Measurements from ENCODE around the gene PITPNB.

The PITPNB gene

DNA sequence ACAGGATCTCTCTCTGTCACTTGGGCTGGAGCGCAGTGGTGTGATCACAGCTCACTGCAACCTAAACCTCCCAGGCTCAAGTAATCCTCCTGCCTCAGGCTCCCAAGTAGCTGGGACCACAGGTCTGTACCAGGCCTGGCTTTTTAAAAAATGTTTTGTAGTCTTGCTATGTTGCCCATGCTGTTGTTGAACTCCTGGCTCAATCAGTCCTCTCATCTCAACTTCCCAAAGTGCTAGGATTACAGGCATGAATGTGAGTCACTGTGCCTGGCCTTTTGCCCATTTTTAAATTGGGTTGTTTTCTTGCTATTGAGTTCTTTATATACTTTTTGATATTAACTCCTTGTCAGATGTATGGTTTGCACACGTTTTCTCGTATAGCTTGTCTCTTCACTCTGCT lies 33.0 kb upstream of the PITPNB start:
- no peak overlapping the region for H3K4me3 ChIP-seq
- H3K27ac ChIP-seq, result peak overlapping the region; percentile 17; the same call in 1 of the 2 replicates
- no peak for DNase-seq (ENCODE audit: low read depth, low spot score)
- no peak for TF ChIP-seq EZH2 (IDR thresholded peaks at IDR 0.05)
- no peak for TF ChIP-seq FOXP2 (optimal IDR thresholded peaks at IDR 0.05; ENCODE audit: control extremely low read depth, extremely low read length, insufficient read depth)
- TF ChIP-seq POLR2AphosphoS5 (IDR thresholded peaks at IDR 0.05; ENCODE audit: borderline replicate concordance, low read depth, low read length), result no peak
- no peaks in the 10 kb centered on the region for H3K9me3 ChIP-seq (ENCODE audit: low read depth, low read length)
- H3K36me3 ChIP-seq (ENCODE audit: insufficient read depth, low read length), result no peaks in the 10 kb centered on the region
- H3K9ac ChIP-seq (ENCODE audit: insufficient read length), result no peak overlapping the region

DNA sequence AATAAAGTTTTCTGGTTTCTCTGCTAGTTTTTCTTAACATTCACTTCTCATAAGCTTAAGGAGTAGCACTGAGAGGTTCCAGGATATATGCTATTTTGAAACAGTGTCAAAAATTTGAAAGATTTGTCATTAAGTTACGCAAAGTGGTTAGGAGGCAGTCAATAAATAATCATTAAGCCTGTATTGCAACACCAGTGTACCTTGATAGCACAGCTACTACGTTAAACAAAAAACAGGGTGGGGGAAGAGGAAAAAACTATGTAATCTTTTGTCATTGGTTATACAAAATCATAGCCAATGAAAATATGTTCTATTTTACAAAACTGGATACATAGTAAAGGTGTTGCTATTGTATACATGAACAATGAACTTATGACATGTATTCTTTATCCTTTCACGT lies 30.4 kb upstream of the PITPNB start:
- no peak for DNase-seq (ENCODE audit: low read depth, low spot score)
- H3K4me3 ChIP-seq, result no peak overlapping the region
- H3K27ac ChIP-seq, result no peak overlapping the region
- H3K36me3 ChIP-seq (ENCODE audit: insufficient read depth, low read length), result no peaks in the 10 kb centered on the region
- TF ChIP-seq POLR2AphosphoS5 (IDR thresholded peaks at IDR 0.05; ENCODE audit: borderline replicate concordance, low read depth, low read length), result no peak
- TF ChIP-seq EZH2 (IDR thresholded peaks at IDR 0.05), result no peak
- TF ChIP-seq FOXP2 (optimal IDR thresholded peaks at IDR 0.05; ENCODE audit: control extremely low read depth, extremely low read length, insufficient read depth), result no peak
- no peaks in the 10 kb centered on the region for H3K9me3 ChIP-seq (ENCODE audit: low read depth, low read length)
- no peak overlapping the region for H3K9ac ChIP-seq (ENCODE audit: insufficient read length)

DNA sequence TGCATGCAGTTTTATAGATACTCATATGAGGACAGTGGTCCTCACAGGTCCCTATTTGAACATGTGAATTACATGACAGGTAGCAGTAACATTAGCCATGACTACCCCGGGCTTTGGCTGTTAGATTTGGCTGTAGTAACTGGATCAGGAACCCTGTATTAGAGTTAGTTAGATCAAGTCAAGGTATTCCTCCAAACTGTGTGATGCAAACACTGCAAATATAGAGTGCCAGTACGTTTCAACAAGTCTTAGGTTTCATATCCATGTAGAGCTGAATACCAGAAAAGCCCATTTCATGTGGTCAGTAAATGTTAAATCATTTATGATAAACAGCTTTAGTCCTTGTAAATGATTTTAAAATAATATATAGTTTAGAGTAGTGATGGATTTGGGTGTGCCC lies 29.5 kb upstream of the PITPNB start:
- H3K4me3 ChIP-seq, result no peak overlapping the region
- H3K9ac ChIP-seq (ENCODE audit: insufficient read length), result no peak overlapping the region
- H3K27ac ChIP-seq, result no peak overlapping the region
- no peak for TF ChIP-seq POLR2AphosphoS5 (IDR thresholded peaks at IDR 0.05; ENCODE audit: borderline replicate concordance, low read depth, low read length)
- no peak for DNase-seq (ENCODE audit: low read depth, low spot score)
- H3K36me3 ChIP-seq (ENCODE audit: insufficient read depth, low read length), result no peaks in the 10 kb centered on the region
- no peaks in the 10 kb centered on the region for H3K9me3 ChIP-seq (ENCODE audit: low read depth, low read length)

DNA sequence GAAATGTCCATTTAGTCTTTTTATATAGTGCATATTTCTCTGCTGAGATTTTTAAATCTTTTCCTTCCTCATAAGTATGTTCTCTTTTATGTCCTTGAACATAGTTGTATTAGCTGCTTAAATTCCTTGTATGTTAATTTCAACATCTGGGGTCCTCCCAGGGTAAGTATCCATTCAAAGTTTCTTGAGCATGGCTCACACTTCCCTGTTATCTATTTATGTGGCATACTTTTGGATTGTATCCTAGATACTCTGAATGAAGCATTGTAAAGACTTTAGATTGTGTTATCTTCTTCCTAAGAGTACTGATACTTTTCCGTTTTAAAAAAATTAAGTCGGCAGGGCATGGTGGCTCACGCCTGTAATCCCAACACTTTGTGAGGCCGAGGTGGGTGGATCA lies 28.4 kb upstream of the PITPNB start:
- no peak overlapping the region for H3K9ac ChIP-seq (ENCODE audit: insufficient read length)
- H3K4me3 ChIP-seq, result no peak overlapping the region
- H3K9me3 ChIP-seq (ENCODE audit: low read depth, low read length), result no peaks in the 10 kb centered on the region
- TF ChIP-seq EZH2 (IDR thresholded peaks at IDR 0.05) (no peak), POLR2AphosphoS5 (IDR thresholded peaks at IDR 0.05; ENCODE audit: borderline replicate concordance, low read depth, low read length) (no peak), FOXP2 (optimal IDR thresholded peaks at IDR 0.05; ENCODE audit: control extremely low read depth, extremely low read length, insufficient read depth) (no peak)
- no peak overlapping the region for H3K27ac ChIP-seq
- no peaks in the 10 kb centered on the region for H3K36me3 ChIP-seq (ENCODE audit: insufficient read depth, low read length)
- no peak for DNase-seq (ENCODE audit: low read depth, low spot score)

DNA sequence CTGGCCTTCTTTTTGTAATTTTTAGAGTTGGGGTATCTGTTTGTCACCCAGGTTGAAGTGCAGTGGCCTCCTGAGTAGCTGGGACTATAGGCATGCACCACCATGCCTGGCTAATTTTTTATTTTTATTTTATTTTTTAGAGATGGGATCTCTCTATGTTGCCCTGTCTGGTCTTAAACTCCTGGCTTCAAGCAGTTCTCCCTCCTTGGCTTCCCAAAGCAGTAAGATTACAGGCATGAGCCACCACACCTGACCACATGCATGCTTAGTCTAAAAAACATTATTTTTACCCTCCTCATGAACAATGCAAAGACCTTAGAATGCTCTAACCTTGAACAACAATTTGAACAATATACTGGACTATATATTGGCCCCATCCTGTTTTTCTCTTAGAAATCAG lies 22.1 kb upstream of the PITPNB start:
- Histone ChIP-seq H3K4me3 (no peak overlapping the region), H3K27ac (no peak overlapping the region), H3K9me3 (ENCODE audit: low read depth, low read length) (no peaks in the 10 kb centered on the region), H3K9ac (ENCODE audit: insufficient read length) (no peak overlapping the region), H3K36me3 (ENCODE audit: insufficient read depth, low read length) (no peaks in the 10 kb centered on the region)
- DNase-seq (ENCODE audit: low read depth, low spot score), result no peak
- TF ChIP-seq EZH2 (IDR thresholded peaks at IDR 0.05) (no peak), POLR2AphosphoS5 (IDR thresholded peaks at IDR 0.05; ENCODE audit: borderline replicate concordance, low read depth, low read length) (no peak), FOXP2 (optimal IDR thresholded peaks at IDR 0.05; ENCODE audit: control extremely low read depth, extremely low read length, insufficient read depth) (no peak)

DNA sequence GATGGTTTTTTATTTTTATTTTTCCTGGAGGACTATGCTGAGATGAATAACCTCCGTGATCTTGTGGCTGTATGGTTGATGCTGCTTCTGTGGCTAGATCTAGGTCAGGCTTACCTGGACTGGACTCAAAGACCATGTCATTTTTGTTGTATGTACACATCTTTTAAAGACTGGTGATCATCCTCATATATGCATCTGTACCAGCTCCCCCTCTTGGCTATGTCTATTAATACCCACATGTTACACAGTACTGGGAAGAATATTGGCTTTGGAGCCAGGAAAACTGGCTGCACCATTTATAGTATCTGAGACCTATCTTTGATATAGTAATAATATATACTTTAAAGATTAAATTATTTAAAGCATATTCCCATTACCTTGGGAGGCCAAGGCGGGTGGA lies 18.4 kb upstream of the PITPNB start:
- Histone ChIP-seq H3K9ac (ENCODE audit: insufficient read length) (no peak overlapping the region), H3K36me3 (ENCODE audit: insufficient read depth, low read length) (no peaks in the 10 kb centered on the region), H3K4me3 (no peak overlapping the region), H3K27ac (no peak overlapping the region), H3K9me3 (ENCODE audit: low read depth, low read length) (no peaks in the 10 kb centered on the region)
- DNase-seq (ENCODE audit: low read depth, low spot score), result no peak
- no peak for TF ChIP-seq FOXP2 (optimal IDR thresholded peaks at IDR 0.05; ENCODE audit: control extremely low read depth, extremely low read length, insufficient read depth)
- TF ChIP-seq EZH2 (IDR thresholded peaks at IDR 0.05), result no peak
- TF ChIP-seq POLR2AphosphoS5 (IDR thresholded peaks at IDR 0.05; ENCODE audit: borderline replicate concordance, low read depth, low read length), result no peak

DNA sequence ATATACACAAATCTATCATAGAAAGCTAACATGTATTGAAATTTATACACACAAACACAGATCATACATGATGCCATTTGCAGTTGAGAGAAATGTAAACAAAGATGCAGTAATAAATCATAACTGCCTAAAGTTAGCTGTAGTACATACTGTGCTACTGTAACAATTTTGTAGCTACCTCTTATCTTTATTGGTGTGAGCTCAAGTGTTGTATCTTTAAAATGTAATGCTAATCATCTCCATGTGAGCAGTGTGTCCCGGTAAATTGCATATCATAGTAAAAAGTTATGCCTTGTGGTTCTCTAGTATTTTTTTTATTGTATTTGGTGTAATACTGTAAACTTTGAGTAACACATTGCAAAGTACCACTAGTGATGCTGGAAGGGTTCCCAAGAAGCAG lies 16.8 kb upstream of the PITPNB start:
- DNase-seq (ENCODE audit: low read depth, low spot score), result no peak
- Histone ChIP-seq H3K9ac (ENCODE audit: insufficient read length) (no peak overlapping the region), H3K36me3 (ENCODE audit: insufficient read depth, low read length) (no peaks in the 10 kb centered on the region), H3K4me3 (no peak overlapping the region), H3K9me3 (ENCODE audit: low read depth, low read length) (no peaks in the 10 kb centered on the region), H3K27ac (no peak overlapping the region)
- TF ChIP-seq EZH2 (IDR thresholded peaks at IDR 0.05) (no peak), POLR2AphosphoS5 (IDR thresholded peaks at IDR 0.05; ENCODE audit: borderline replicate concordance, low read depth, low read length) (no peak), FOXP2 (optimal IDR thresholded peaks at IDR 0.05; ENCODE audit: control extremely low read depth, extremely low read length, insufficient read depth) (no peak)

DNA sequence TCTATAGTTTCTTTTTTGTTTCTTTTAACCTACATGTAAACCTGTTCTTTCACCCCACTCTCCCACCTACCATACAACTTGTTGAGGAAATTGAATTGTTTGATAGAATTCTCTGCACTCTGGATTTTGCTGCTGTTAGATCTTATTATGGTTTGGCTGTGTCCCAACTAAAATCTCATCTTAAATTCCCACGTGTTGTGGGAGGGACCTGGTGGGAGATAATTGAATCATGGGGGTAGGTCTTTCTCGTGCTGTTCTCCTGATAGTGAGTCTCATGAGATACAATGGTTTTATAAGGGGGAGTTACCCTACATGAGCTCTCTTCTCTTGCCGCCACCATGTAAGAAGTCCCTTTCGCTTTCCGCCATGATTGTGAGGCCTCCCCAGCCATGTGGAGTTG lies 15.0 kb upstream of the PITPNB start:
- H3K9ac ChIP-seq (ENCODE audit: insufficient read length), result no peak overlapping the region
- DNase-seq (ENCODE audit: low read depth, low spot score), result no peak
- TF ChIP-seq POLR2AphosphoS5 (IDR thresholded peaks at IDR 0.05; ENCODE audit: borderline replicate concordance, low read depth, low read length), result no peak
- H3K4me3 ChIP-seq, result no peak overlapping the region
- no peak overlapping the region for H3K27ac ChIP-seq
- H3K36me3 ChIP-seq (ENCODE audit: insufficient read depth, low read length), result no peaks in the 10 kb centered on the region
- no peaks in the 10 kb centered on the region for H3K9me3 ChIP-seq (ENCODE audit: low read depth, low read length)

DNA sequence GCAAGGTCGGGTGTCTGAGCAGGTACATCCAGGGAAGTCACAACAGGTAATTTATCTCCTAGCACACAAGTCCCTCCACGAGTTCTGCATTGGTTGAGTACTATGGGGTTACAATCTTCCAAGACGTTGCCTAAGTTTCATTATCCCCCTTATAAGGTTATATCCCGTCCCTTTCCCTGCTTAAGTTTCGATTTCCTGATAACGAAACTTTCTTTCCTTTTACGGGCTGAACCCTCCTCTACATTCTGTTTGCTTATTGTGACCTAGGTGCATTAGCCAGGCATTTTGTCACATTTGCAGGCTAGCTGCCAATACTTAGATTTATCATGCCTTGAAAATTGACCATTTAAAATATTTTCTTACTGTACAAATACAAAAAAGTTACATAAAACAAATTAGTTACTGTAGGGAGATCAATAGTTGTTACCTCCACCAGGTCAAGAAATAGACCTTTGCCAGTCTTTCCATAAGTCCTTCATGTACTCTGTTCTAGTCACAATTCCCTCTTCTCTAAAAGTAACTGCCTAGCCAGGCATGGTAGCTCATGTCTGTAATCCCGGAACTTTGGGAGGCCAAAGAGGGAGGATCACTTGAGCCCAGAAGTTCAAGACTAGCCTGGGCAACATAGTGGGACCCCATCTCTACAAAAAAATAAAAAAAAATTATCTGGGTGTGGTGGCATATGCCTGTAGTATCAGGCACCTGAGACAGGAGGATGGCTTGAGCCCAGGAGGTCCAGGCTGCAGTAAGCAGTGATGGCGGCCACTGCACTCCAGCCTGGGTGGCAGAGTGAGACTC lies 14.3 kb upstream of the PITPNB start:
- H3K36me3 ChIP-seq (ENCODE audit: insufficient read depth, low read length), result no peaks in the 10 kb centered on the region
- no peak overlapping the region for H3K9ac ChIP-seq (ENCODE audit: insufficient read length)
- no peak for DNase-seq (ENCODE audit: low read depth, low spot score)
- TF ChIP-seq POLR2AphosphoS5 (IDR thresholded peaks at IDR 0.05; ENCODE audit: borderline replicate concordance, low read depth, low read length) (no peak), FOXP2 (optimal IDR thresholded peaks at IDR 0.05; ENCODE audit: control extremely low read depth, extremely low read length, insufficient read depth) (no peak), EZH2 (IDR thresholded peaks at IDR 0.05) (no peak)
- H3K4me3 ChIP-seq, result no peak overlapping the region
- H3K9me3 ChIP-seq (ENCODE audit: low read depth, low read length), result no peaks in the 10 kb centered on the region
- no peak overlapping the region for H3K27ac ChIP-seq

Measured in SK-N-MC (cell line).